HEK293T (cell line): ENCODE measurements around the gene FBN2.

Source experiments
- FOXK2 ChIP-seq: fragments of 450-650 bp; IDR thresholded peaks from 2 replicates; pipeline ENCODE4 v1.6.1; 2016; ENCODE audit warnings: mild to moderate bottlenecking
- FOXM1 ChIP-seq: fragments of 450-650 bp; IDR thresholded peaks from 2 replicates; pipeline ENCODE4 v1.6.1; 2017; ENCODE audit warnings: mild to moderate bottlenecking, borderline replicate concordance
- SP1 ChIP-seq: fragments of 450-650 bp; IDR thresholded peaks from 2 replicates; pipeline ENCODE4 v1.6.1; 2017
- TARDBP ChIP-seq: fragments of 450-650 bp; IDR thresholded peaks from 2 replicates; pipeline ENCODE4 v1.6.1; 2016

DNA sequence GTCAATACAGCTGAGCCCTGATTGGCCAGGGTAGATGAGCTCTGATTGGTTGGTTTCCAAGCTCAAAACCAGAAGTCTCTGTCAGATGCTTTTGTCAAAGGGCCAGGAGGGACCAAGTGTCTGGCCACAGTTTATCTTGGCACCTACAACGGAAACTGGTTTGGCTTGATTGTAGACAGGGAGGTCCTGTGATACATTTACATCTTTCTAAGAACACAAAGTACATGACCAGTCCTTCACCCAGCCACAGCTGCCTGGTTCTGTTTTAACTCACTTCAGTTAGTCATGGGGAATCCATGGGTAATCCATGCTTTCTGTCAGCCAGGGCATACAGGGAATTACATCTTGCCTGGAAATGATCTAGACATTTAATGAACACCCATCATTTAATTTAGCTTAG is 283.3 kb downstream of the FBN2 start:
- TF ChIP-seq TARDBP (no peak), FOXM1 (no peak), FOXK2 (no peak), SP1 (no peak)
